Kidney (tissue), 14 donors: ENCODE results near the gene GABARAPL1. TPM values are rescaled to one million over a fixed set of nuclear protein-coding genes. Genes with fewer than 3 reads are reported as not detected.
A peak's percentile ranks its signal among the peaks of the same experiment; 100 is the strongest.

Source experiments
- DNase-seq, 5 donors: peaks; one replicate each; pipeline ENCODE4 v3.0.0-alpha.2; 2013 to 2020
- FAIRE-seq: peaks from 2 replicates; lab custom pipeline; 2012; peaks lifted over from hg19 to GRCh38; lab: Jason Lieb, UNC
- H3K27ac ChIP-seq, 2 donors: one replicate each; pipeline ENCODE4 v1.7.0; 2013; ENCODE audit warnings: low read depth in 2 of 2, low read length in 2 of 2, inconsistent platforms in 1 of 2
- H3K27me3 ChIP-seq: one replicate; pipeline ENCODE4 v1.7.1; 2013; ENCODE audit warnings: low read length, inconsistent platforms; ENCODE audit not compliant: control insufficient read depth, insufficient read depth
- H3K36me3 ChIP-seq, 3 donors: one replicate each; pipeline versions ENCODE4 v1.7.0 to v1.7.1; 2013; ENCODE audit warnings: low read length in 3 of 3, control low read depth in 1 of 3, inconsistent platforms in 1 of 3; ENCODE audit not compliant: insufficient read depth in 3 of 3, control insufficient read depth in 2 of 3
- H3K4me1 ChIP-seq, 3 donors: one replicate each; pipeline versions ENCODE4 v1.7.0 to v1.7.1; 2013; ENCODE audit warnings: low read length in 3 of 3, inconsistent platforms in 1 of 3, low read depth in 1 of 3; ENCODE audit not compliant: control insufficient read depth in 2 of 3, insufficient read depth in 2 of 3
- H3K4me3 ChIP-seq, 3 donors: one replicate each; pipeline versions ENCODE4 v1.7.0 to v1.8.1; 2013; ENCODE audit warnings: low read length in 3 of 3, control low read depth in 1 of 3, inconsistent platforms in 1 of 3
- H3K9ac ChIP-seq, 3 donors: one replicate each; pipeline versions ENCODE4 v1.7.0 to v1.7.1; 2013; ENCODE audit warnings: low read length in 3 of 3, control low read depth in 1 of 3, inconsistent platforms in 1 of 3
- H3K9me3 ChIP-seq, 3 donors: one replicate each; pipeline versions ENCODE4 v1.7.0 to v1.7.1; 2013; ENCODE audit warnings: low read length in 3 of 3, control low read depth in 1 of 3, inconsistent platforms in 1 of 3; ENCODE audit not compliant: control insufficient read depth in 2 of 3, insufficient read depth in 1 of 3
- intact Hi-C: fragments of 100-400 bp; cut with DNase I; formaldehyde crosslinking; loops from one replicate; pipeline ENCODE4 v1.11.1; 2022
- polyA plus RNA-seq: library from polyadenylated mRNA; stranded (reverse); fragments of 350-450 nt; fragmentation: Illumina TruSeq; extraction: RNeasy Lipid Tissue Mini Kit (QIAGEN cat#74804); gene quantifications from one replicate; pipeline ENCODE4 v1.2.3, GENCODE V29; 2014; ENCODE audit warnings: low read depth, low replicate concordance; ENCODE audit not compliant: insufficient read depth
- total RNA-seq: library from RNA; stranded (reverse); fragmentation: NEBNext Ultra II Directional; extraction: Animal tissue kit (Norgen Biotek cat#: 25700); gene quantifications from one replicate; pipeline ENCODE4 v1.2.1, GENCODE V29; 2021
- TF ChIP-seq, protein P1 (sequence below): IDR thresholded peaks from 3 replicates; pipeline ENCODE4 v1.5.1; 2012; ENCODE audit warnings: mild to moderate bottlenecking, moderate library complexity, borderline replicate concordance; ENCODE audit not compliant: insufficient read depth; ENCODE audit errors: extremely low read depth
- donor health status: control.
- donor health status: control.
- donor health status: control.
- donor health status: control.
- donor health status: control.
- donor health status: DM: yes; HTN: yes; CAD: no.
- donor health status: Normal renal cell carcinoma (clear cell type).

The GABARAPL1 gene
- total and polyA plus RNA-seq, 2 donors from 2014 or later: 142 to 454 TPM

- TF ChIP-seq, protein P1, sequence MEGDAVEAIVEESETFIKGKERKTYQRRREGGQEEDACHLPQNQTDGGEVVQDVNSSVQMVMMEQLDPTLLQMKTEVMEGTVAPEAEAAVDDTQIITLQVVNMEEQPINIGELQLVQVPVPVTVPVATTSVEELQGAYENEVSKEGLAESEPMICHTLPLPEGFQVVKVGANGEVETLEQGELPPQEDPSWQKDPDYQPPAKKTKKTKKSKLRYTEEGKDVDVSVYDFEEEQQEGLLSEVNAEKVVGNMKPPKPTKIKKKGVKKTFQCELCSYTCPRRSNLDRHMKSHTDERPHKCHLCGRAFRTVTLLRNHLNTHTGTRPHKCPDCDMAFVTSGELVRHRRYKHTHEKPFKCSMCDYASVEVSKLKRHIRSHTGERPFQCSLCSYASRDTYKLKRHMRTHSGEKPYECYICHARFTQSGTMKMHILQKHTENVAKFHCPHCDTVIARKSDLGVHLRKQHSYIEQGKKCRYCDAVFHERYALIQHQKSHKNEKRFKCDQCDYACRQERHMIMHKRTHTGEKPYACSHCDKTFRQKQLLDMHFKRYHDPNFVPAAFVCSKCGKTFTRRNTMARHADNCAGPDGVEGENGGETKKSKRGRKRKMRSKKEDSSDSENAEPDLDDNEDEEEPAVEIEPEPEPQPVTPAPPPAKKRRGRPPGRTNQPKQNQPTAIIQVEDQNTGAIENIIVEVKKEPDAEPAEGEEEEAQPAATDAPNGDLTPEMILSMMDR: peak; percentile 83
- Histone ChIP-seq H3K9ac (no peak overlapping the region), H3K36me3 (no peaks in the 10 kb centered on the region), H3K4me1 (no peaks in the 10 kb centered on the region), H3K4me3 (no peak overlapping the region), H3K27me3 (no peaks in the 10 kb centered on the region), H3K9me3 (no peaks in the 10 kb centered on the region), H3K27ac (peak overlapping the region in 1 of 2 donors; percentile 60)
- FAIRE-seq (peak; percentile 59), DNase-seq (peak in 4 of 5 donors; percentile 67 to 87 (median 72))
- intact Hi-C loops: no loop called here
These were observed 21.9 kb upstream of the GABARAPL1 start for GRCh38 chr12:10190558-10191388.

DNA sequence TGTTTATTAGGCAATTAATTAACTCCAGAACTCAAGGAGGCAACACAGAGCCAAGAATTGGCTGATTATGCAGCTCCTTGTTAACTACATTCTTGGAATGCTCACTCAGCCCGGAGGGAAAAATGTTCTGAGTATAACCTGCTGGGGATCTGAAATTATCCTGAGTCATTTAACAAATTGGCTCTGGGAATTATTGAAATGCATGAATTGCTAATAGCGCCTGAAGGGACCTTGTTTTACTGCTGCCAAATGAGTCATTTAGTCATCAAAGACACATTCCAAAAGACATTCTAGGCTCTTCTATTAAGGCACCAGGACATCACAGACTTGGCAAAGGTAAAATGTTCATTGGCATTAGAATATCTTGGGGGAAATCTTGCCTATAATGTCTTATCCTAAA lies 20.8 kb upstream of the GABARAPL1 start:
- intact Hi-C loops: no loop called here
- H3K4me1 ChIP-seq: no peaks in the 10 kb centered on the region
- no peaks in the 10 kb centered on the region for H3K9me3 ChIP-seq
- H3K4me3 ChIP-seq: no peak overlapping the region
- no peaks in the 10 kb centered on the region for H3K36me3 ChIP-seq
- TF ChIP-seq, protein P1: no peak
- H3K27ac ChIP-seq: peak overlapping the region in 1 of 2 donors; percentile 53
- no peaks in the 10 kb centered on the region for H3K27me3 ChIP-seq
- no peak overlapping the region for H3K9ac ChIP-seq
- FAIRE-seq: no peak
- DNase-seq: no peak

- no peak overlapping the region for H3K27ac ChIP-seq
- no peaks in the 10 kb centered on the region for H3K4me1 ChIP-seq
- TF ChIP-seq, protein P1: no peak
- no peaks in the 10 kb centered on the region for H3K36me3 ChIP-seq
- FAIRE-seq: no peak
- no peaks in the 10 kb centered on the region for H3K9me3 ChIP-seq
- no peak overlapping the region for H3K4me3 ChIP-seq
- no peaks in the 10 kb centered on the region for H3K27me3 ChIP-seq
- no peak for DNase-seq
- intact Hi-C loops: no loop called here
- H3K9ac ChIP-seq: no peak overlapping the region
These were observed 18.5 kb upstream of the GABARAPL1 start for GRCh38 chr12:10194160-10194670.
